Right atrium auricular region (tissue), 2 donors: Measurements from ENCODE around the gene CST9. TPM values are rescaled to one million over a fixed set of nuclear protein-coding genes. Genes with fewer than 3 reads are reported as not detected.
A peak's percentile ranks its signal among the peaks of the same experiment; 100 is the strongest.

Experiments used
- DNase-seq: peaks from one replicate; pipeline ENCODE4 v3.0.0-alpha.2; 2019; ENCODE audit warnings: low spot score
- H3K27ac ChIP-seq, 2 donors: fragments of 200-600 bp; sonication (generic); 1 replicate in 1 of 2; 2 replicates in 1 of 2; pipeline ENCODE4 v1.5.1; 2016 to 2019
- H3K27me3 ChIP-seq, 2 donors: fragments of 200-600 bp; sonication (generic); one replicate each; pipeline versions ENCODE4 v1.5.1 to v1.6.0; 2017 to 2019
- H3K36me3 ChIP-seq: fragments of 200-600 bp; sonication (generic); one replicate; pipeline ENCODE4 v1.5.1; 2016
- H3K4me1 ChIP-seq, 2 donors: fragments of 200-600 bp; sonication (generic); one replicate each; pipeline versions ENCODE4 v1.5.1 to v1.6.0; 2017 to 2019
- H3K4me3 ChIP-seq, 2 donors: fragments of 200-600 bp; sonication (generic); 1 replicate in 1 of 2; 2 replicates in 1 of 2; pipeline ENCODE4 v1.5.1; 2017 to 2019; ENCODE audit warnings: mild to moderate bottlenecking in 1 of 2, moderate library complexity in 1 of 2
- H3K9me3 ChIP-seq, 2 donors: fragments of 200-600 bp; sonication (generic); one replicate each; pipeline ENCODE4 v1.5.1; 2019
- total RNA-seq, 2 donors: library from RNA; depleted of rRNA; stranded (reverse); fragments of >200 nt; gene quantifications; one replicate each; pipeline ENCODE4 v1.1.0, GENCODE V29; 2016
- TF ChIP-seq, protein P1 (sequence below), 2 donors: fragments of 200-600 bp; sonication (generic); IDR thresholded peaks; one replicate each; pipeline ENCODE4 v1.5.1; 2019; ENCODE audit warnings: antibody characterized with exemption in 2 of 2

CST9 gene
- total RNA-seq, 2 donors from 2014 or later, result not detected

DNA sequence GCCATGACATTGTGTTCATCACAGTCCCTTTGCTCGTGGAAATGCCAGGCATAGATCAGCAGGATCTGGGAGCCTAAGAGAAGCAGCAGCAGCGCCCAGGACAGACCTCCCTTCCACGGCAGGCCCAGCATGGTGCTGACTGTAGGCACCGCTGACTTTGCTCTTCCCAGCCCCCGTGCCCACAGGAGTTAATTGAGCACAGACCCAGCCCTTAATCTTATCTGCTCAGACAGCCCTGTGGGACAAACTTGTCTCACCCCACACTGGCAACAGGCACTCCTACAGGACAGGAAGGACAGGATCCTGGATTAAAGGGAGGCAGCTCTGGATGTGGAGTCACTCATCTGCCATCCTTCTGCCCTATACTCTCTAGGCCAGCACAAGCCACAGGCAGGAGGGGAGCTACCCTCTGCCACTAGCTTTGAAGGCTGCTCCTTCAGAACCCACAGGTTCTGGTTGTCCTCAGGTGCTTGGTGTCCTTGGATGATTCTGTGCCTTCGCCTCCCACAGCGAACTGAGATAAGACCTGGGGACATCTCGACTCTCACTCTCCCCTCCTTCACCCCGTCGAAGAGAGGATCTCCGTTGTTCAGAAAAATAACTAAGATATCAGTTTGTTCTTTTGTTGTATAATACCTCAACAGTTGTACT, 37.3 kb downstream of the CST9 start, which contains the start of gene CST9L:
CST9L (minus strand) TSS at position 165 of the 651 bp plus-strand sequence; CDS start at position 131, 34 bp downstream.
- Histone ChIP-seq H3K4me3 (no peak within 1 kb of the TSS), H3K27me3 (no peaks in the 10 kb centered on the region), H3K4me1 (no peaks in the 10 kb centered on the region), H3K27ac (no peak within 1 kb of the TSS), H3K36me3 (no peaks in the 10 kb centered on the region), H3K9me3 (no peaks in the 10 kb centered on the region)
- TF ChIP-seq, protein P1, sequence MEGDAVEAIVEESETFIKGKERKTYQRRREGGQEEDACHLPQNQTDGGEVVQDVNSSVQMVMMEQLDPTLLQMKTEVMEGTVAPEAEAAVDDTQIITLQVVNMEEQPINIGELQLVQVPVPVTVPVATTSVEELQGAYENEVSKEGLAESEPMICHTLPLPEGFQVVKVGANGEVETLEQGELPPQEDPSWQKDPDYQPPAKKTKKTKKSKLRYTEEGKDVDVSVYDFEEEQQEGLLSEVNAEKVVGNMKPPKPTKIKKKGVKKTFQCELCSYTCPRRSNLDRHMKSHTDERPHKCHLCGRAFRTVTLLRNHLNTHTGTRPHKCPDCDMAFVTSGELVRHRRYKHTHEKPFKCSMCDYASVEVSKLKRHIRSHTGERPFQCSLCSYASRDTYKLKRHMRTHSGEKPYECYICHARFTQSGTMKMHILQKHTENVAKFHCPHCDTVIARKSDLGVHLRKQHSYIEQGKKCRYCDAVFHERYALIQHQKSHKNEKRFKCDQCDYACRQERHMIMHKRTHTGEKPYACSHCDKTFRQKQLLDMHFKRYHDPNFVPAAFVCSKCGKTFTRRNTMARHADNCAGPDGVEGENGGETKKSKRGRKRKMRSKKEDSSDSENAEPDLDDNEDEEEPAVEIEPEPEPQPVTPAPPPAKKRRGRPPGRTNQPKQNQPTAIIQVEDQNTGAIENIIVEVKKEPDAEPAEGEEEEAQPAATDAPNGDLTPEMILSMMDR (IDR thresholded peaks at IDR 0.05), result no peak
- peak; percentile 52 for DNase-seq

DNA sequence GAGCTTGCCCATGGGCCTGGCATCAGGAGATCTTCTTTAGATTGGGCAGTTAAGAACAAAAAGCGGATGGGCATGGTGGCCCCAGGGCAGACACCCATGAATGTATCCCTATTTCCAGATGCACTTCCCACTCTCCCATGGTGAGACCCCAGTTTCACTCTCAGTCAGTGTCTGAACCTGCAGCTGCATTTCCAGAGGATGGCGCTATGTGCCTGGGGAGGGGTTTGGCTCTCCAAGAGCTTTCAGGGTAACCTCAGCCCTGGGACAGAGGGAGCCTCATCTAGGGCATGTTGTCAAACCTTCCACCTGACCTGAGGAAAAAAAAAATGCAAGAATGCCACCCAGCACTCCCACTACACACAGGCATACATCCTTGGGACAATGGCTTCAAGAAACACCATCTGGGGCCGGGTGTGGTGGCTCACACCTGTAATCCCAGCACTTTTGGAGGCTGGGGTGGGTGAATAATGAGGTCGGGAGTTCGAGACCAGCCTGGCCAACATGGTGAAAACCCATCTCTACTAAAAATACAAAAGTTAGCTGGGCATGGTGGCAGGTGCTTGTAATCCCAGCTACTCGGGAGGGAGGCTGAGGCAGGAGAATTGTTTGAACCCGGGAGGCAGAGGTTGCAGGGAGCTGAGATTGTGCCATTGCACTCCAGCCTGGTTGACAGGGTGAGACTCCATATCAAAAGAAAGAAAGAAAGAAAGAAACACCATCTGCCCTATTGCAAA, 39.4 kb downstream of the CST9 start:
- DNase-seq, result no peak
- TF ChIP-seq, protein P1 (IDR thresholded peaks at IDR 0.05), result no peak

DNA sequence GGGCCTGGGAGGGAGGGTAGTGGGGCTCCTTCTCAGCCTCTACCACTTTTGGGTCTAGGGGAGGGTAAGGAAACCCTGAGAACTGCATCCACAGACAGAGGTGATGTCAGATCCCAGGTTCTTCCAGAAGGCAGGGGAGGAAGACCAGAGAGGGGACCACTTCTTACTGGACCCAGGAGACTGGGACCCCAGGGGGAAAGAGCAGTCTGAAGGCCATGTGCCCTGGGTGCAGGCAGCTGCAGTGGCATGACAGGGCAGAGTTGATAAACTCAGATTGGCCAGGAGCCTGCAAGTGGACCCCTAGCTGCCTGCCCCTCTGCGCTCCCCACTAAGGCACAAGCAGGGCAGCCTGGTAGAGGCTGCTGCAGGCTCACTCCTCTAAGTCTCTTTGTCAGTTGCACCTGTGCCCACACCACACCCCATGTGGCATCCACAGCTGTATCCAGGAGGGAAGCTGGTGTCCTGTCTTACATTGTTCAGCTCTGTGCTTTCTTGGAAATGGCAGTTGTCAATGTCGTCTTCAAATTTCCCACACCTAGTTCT, 40.1 kb downstream of the CST9 start:
- Histone ChIP-seq H3K36me3 (no peaks in the 10 kb centered on the region), H3K4me3 (no peak overlapping the region), H3K4me1 (no peaks in the 10 kb centered on the region), H3K27me3 (no peaks in the 10 kb centered on the region), H3K9me3 (peaks cover 3 to 24% of the 10 kb centered on the region in 2 donors), H3K27ac (no peak overlapping the region)
- DNase-seq, result no peak
- TF ChIP-seq, protein P1 (IDR thresholded peaks at IDR 0.05), result no peak

More for the DNA sequence above, 39.4 kb downstream of the CST9 start:
- H3K36me3 ChIP-seq, result no peaks in the 10 kb centered on the region
- H3K27ac ChIP-seq, result no peak overlapping the region
- no peaks in the 10 kb centered on the region for H3K27me3 ChIP-seq
- H3K4me1 ChIP-seq, result no peaks in the 10 kb centered on the region
- peaks cover 3 to 19% of the 10 kb centered on the region in 2 donors for H3K9me3 ChIP-seq
- no peak overlapping the region for H3K4me3 ChIP-seq

DNA sequence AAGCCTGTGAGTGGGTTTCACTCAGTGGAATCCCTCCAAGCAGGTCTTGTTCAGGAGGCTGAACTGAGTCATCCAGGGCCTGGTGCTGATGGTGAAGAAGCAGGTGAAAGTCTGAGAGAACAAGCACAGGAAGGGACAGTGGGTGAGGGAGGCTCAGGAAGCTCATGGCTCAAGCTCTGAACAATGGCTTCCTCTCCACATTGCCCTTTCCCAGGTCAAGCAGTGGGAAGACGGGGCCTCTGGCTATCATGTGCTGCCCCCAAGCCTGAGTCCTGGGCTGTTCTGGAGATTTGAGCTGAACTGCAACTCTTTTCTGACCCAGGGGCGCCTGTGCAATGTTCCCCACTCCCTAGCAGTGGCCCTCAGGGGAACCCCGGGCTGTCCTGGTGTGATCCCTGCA, 40.8 kb downstream of the CST9 start:
- Histone ChIP-seq H3K27me3 (no peaks in the 10 kb centered on the region), H3K36me3 (no peaks in the 10 kb centered on the region), H3K9me3 (peaks cover 3 to 30% of the 10 kb centered on the region in 2 donors), H3K27ac (no peak overlapping the region), H3K4me1 (no peaks in the 10 kb centered on the region), H3K4me3 (no peak overlapping the region)
- TF ChIP-seq, protein P1 (IDR thresholded peaks at IDR 0.05), result no peak
- no peak for DNase-seq

DNA sequence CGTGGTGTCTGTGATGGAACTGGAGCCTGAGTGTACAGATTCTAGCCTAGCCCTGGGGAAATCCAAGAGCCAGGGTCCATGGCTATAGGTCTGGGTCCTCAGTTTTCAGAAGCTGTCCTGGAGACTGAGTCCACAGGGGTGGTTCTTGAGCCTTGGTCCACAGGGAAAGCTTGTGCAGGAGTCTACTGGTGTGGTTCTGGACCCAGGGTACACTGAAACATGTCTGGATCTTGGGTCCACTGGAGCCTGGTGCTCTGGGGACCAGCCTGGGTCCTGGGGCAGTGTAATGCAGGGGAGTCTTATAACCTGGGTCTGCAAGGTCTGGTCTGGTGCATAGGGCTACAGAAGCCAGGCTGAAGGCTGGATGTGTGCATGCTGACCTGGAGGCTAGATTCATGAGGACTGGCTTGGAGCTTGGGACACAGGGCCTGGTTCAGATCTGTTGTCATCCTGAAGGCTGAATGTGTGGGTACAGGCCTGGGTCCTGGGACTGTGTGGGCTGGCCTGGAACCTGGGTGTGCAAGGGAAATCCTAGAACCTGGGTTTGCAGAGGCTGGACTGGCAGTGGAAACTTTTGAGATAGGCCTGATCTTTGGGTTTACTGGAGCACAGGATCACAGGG, 42.9 kb downstream of the CST9 start:
- peaks cover 3 to 39% of the 10 kb centered on the region in 2 donors for H3K9me3 ChIP-seq
- no peaks in the 10 kb centered on the region for H3K36me3 ChIP-seq
- TF ChIP-seq, protein P1 (IDR thresholded peaks at IDR 0.05), result no peak
- no peaks in the 10 kb centered on the region for H3K4me1 ChIP-seq
- H3K4me3 ChIP-seq, result no peak overlapping the region
- no peak overlapping the region for H3K27ac ChIP-seq
- H3K27me3 ChIP-seq, result no peaks in the 10 kb centered on the region
- DNase-seq, result peak; percentile 30
